Osteocyte (in vitro differentiated cells): ENCODE measurements around the gene PAQR4. TPM values are rescaled to one million over a fixed set of nuclear protein-coding genes. Genes with fewer than 3 reads are reported as not detected.

Experiments used
- DNase-seq: peaks from one replicate; pipeline ENCODE4 v3.0.0; 2021; ENCODE audit warnings: mixed read lengths; ENCODE audit not compliant: unreplicated experiment; ENCODE audit errors: extremely low spot score
- H3K27ac Mint-ChIP-seq: one replicate; pipeline ENCODE4 v1.8.0; 2021; ENCODE audit warnings: mild to moderate bottlenecking, mixed read lengths; ENCODE audit not compliant: unreplicated experiment
- H3K27me3 Mint-ChIP-seq: one replicate; pipeline ENCODE4 v1.8.0; 2021; ENCODE audit warnings: mixed read lengths; ENCODE audit not compliant: unreplicated experiment
- H3K36me3 Mint-ChIP-seq: one replicate; pipeline ENCODE4 v1.8.0; 2021; ENCODE audit warnings: mixed read lengths; ENCODE audit not compliant: unreplicated experiment
- H3K4me1 Mint-ChIP-seq: one replicate; pipeline ENCODE4 v1.8.0; 2021; ENCODE audit warnings: mixed read lengths; ENCODE audit not compliant: unreplicated experiment
- H3K4me3 Mint-ChIP-seq: one replicate; pipeline ENCODE4 v1.8.0; 2021; ENCODE audit warnings: mild to moderate bottlenecking, moderate library complexity, mixed read lengths; ENCODE audit not compliant: unreplicated experiment
- H3K9me3 Mint-ChIP-seq: one replicate; pipeline ENCODE4 v1.8.0; 2021; ENCODE audit warnings: mixed read lengths; ENCODE audit not compliant: unreplicated experiment
- long read RNA-seq: library from polyadenylated mRNA; unstranded; transcript quantifications from one replicate; pipeline ENCODE4 v2.0.0, GENCODE V29; 2021
- total RNA-seq: library from RNA; stranded (reverse); gene quantifications from 2 replicates; pipeline ENCODE4 v1.2.1, GENCODE V29; 2021
- TF ChIP-seq, protein P1 (sequence below): fragments of 200-600 bp; sonication (generic); IDR thresholded peaks from 2 replicates; pipeline ENCODE4 v1.5.0; 2021; ENCODE audit warnings: antibody characterized with exemption, mild to moderate bottlenecking, moderate library complexity

PAQR4 gene
- total RNA-seq = 8.4 and 11.9 TPM in 2 replicates
- long read RNA-seq, partial matches to known transcripts = 0 of 1 reads
- long read RNA-seq, other reads (novel, unspliced or antisense) = 1 of 1 reads

DNA sequence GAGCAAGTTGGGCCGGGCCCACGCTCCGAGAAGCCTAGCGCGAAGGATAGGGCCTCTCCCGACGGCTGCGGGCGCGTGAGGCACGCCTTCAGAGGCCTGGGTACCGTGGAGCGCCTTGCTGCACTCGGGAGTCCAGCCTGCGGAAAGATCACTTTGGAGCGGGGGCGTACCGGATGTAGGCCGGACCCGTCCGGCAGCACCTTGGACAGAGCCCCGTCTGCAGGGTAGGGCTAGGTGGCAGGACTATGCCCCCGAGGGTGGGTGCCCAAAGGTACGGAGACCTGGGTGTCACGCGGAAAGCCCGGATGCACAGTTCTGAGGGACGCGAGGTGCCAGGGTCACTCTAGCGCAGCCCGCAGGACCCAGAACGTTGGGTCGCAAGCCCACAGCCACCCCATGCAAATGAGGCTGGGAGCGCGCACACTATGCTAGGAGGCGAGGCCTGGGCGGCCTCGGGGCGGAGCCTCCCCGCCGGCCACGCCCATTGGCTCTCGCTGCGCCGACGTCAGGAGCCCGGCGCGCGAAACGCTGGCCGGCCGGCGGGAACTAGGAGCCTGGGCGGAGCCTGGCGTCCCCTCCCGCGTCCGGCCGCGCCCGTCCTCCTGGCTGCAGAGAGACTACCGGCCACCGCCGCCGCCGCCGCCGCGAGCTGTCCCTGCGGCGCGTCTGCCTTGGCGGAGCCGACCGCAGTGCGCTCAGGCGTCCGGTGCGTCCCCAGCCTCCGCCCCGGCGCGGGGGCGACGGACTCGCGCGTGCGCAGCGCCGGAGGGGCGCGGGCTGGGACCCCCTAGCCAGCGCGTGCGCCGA is at the start of gene PAQR4:
Gene PAQR4 (plus strand): TSS at position 611 of the 807 bp plus-strand sequence. CDS start 327 bp downstream, outside the sequence.
- TF ChIP-seq, protein P1, sequence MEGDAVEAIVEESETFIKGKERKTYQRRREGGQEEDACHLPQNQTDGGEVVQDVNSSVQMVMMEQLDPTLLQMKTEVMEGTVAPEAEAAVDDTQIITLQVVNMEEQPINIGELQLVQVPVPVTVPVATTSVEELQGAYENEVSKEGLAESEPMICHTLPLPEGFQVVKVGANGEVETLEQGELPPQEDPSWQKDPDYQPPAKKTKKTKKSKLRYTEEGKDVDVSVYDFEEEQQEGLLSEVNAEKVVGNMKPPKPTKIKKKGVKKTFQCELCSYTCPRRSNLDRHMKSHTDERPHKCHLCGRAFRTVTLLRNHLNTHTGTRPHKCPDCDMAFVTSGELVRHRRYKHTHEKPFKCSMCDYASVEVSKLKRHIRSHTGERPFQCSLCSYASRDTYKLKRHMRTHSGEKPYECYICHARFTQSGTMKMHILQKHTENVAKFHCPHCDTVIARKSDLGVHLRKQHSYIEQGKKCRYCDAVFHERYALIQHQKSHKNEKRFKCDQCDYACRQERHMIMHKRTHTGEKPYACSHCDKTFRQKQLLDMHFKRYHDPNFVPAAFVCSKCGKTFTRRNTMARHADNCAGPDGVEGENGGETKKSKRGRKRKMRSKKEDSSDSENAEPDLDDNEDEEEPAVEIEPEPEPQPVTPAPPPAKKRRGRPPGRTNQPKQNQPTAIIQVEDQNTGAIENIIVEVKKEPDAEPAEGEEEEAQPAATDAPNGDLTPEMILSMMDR = no peak
- H3K9me3 Mint-ChIP-seq = no peaks in the 10 kb centered on the region
- H3K4me3 Mint-ChIP-seq = peak within 1 kb of the TSS; percentile 68
- peak; percentile 95 for DNase-seq
- no peaks in the 10 kb centered on the region for H3K36me3 Mint-ChIP-seq
- no peak within 1 kb of the TSS for H3K27ac Mint-ChIP-seq
- H3K27me3 Mint-ChIP-seq = peaks cover 2% of the 10 kb centered on the region
- peaks cover 19% of the 10 kb centered on the region for H3K4me1 Mint-ChIP-seq

DNA sequence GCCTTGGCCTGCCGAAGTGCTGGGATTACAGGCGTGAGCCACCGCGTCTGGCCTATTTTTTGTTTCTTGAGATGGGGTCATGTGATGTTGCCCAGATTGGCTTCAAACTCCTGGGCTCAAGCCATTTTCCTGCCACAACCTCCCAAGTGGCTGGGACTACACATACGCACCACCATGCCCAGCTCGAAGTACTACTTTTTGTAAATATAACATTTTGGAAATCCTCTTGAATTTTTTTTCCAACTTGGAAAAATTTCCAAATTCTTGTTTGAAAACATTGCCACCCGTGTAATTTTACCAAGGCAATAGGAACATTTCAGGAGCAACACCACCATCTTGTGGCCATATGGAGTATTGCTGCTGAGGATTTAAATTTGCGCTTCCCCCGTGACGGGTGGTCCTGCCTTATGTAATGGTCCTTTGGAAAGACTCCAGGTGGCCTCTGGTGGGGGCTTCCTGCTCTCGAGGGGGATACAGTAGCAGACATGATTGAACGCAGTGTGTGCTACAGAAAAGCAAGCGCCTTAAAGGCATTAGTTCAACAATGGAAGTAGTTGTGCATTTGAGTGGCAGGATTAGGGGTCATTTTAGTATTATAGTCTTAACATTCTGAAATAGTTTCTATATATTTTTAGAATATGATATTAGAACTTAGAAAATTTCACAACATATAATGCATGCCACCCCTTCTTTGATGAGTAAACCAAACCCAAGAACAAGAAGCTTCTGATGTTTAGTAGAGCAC is 49.5 kb upstream of the PAQR4 start:
- H3K4me1 Mint-ChIP-seq = peaks cover 17% of the 10 kb centered on the region
- TF ChIP-seq, protein P1 = peak; percentile 88
- H3K27ac Mint-ChIP-seq = peak overlapping the region; percentile 84
- H3K36me3 Mint-ChIP-seq = peaks cover 26% of the 10 kb centered on the region
- DNase-seq = no peak
- H3K27me3 Mint-ChIP-seq = no peaks in the 10 kb centered on the region
- H3K9me3 Mint-ChIP-seq = no peaks in the 10 kb centered on the region
- H3K4me3 Mint-ChIP-seq = no peak overlapping the region

- no peak for DNase-seq
- H3K4me1 Mint-ChIP-seq = peaks cover 10% of the 10 kb centered on the region
- no peak overlapping the region for H3K4me3 Mint-ChIP-seq
- TF ChIP-seq, protein P1 = no peak
- no peaks in the 10 kb centered on the region for H3K27me3 Mint-ChIP-seq
- peaks cover 20% of the 10 kb centered on the region for H3K36me3 Mint-ChIP-seq
- H3K9me3 Mint-ChIP-seq = no peaks in the 10 kb centered on the region
- H3K27ac Mint-ChIP-seq = no peak overlapping the region
Observed at GRCh38 chr16:2923481-2923880, 45.7 kb upstream of the PAQR4 start.

- no peak overlapping the region for H3K27ac Mint-ChIP-seq
- no peaks in the 10 kb centered on the region for H3K27me3 Mint-ChIP-seq
- peaks cover 4% of the 10 kb centered on the region for H3K4me1 Mint-ChIP-seq
- TF ChIP-seq, protein P1 = no peak
- peaks cover 13% of the 10 kb centered on the region for H3K36me3 Mint-ChIP-seq
- H3K4me3 Mint-ChIP-seq = no peak overlapping the region
- no peaks in the 10 kb centered on the region for H3K9me3 Mint-ChIP-seq
- DNase-seq = no peak
Observed at GRCh38 chr16:2924901-2925755, 44.0 kb upstream of the PAQR4 start.
